ENCODE measurements around the gene TLCD1.

TLCD1 gene

GRCh38 chr17:28689011-28689410 lies 37.0 kb downstream of the TLCD1 start:
- no peak for DNase-seq (ENCODE audit: low read depth in 3 of 3, low spot score in 1 of 3)

DNA sequence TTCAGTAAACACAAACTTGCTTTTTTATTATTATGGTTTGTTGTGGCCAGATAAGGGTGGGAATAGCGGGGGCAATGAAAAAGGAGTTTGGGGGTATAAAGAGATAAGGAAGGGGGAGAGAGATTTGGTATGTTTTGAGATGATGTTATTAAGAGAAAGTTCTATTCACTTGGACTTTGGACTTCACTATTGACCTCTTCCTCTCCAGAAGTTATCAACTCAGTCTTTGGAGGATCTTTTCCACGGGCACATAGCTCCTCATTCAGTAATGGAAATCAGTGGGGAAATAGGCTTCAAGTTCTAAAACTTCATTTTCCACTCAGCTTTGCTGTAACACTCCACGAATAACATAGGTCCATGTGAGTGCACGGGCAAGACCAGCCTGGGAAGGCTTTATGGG lies 37.6 kb downstream of the TLCD1 start:
- no peak for DNase-seq (ENCODE audit: low read depth in 3 of 3, low spot score in 1 of 3)

- no peak for DNase-seq (ENCODE audit: low read depth in 3 of 3, low spot score in 1 of 3)
Observed at GRCh38 chr17:28686296-28686695, 39.7 kb downstream of the TLCD1 start.

DNA sequence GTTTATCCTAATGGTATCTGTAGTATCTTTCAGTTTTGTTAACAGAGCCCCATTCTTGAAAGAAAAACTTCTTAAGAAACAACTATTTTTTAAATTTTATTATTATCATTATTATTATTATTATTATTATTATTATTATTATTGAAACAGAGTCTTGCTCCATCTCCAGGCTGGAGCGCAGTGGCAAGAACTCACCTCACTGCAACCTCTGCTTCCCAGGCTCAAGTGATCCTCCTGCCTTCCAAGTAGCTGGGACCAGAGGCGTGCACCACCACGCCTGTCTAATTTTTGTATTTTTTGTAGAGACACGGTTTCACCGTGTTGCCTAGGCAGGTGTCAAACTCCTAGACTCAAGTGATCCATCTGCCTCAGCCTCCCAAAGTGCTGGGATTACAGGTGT lies 40.7 kb downstream of the TLCD1 start:
- no peak for DNase-seq (ENCODE audit: low read depth in 3 of 3, low spot score in 1 of 3)

DNA sequence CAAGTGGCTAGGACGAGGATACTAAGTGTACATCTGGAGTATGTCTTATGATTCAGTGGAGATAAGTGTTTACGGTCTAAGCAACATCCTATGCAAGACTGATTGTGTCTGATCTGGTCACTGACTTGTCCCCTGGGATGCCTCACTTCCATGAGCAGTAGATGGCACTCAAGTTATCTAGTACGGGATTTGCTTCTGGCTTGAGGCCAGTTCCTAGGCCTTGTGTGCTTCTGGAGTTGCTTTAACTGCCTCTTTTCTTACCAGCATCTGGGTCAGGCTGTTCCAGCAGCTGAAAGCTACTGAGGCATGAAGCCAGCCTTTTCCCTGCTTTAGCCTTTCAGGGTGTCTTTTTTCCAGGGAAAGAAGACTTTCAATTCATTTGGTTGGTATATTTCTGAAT lies 41.1 kb downstream of the TLCD1 start:
- no peak for DNase-seq (ENCODE audit: low read depth in 3 of 3, low spot score in 1 of 3)

DNA sequence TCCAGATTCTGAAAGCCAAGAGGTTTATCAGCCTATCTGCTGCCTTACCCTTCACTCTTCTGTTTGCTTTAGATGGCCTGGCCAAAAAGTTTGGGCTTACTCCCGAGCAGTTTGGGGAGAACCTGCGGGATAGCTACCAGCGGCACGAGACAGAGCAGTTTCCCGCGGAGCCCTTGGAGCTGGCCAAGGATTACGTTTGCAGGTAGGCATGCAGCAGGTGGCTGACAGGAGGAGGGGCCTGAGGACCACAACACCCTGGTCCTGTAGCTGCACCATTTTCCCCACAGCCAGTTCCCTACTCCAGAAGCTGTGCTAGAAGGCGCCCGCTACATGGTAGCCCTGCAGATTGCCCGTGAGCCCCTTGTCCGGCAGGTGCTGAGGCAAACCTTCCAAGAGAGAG lies 43.4 kb downstream of the TLCD1 start:
- no peak for DNase-seq (ENCODE audit: low read depth in 3 of 3, low spot score in 1 of 3)

- no peak for DNase-seq (ENCODE audit: low read depth in 3 of 3, low spot score in 1 of 3)
Observed at GRCh38 chr17:28675980-28676379, 50.1 kb downstream of the TLCD1 start.

- DNase-seq (ENCODE audit: low read depth in 3 of 3, low spot score in 1 of 3), result no peak
Observed at GRCh38 chr17:28675490-28675889, 50.5 kb downstream of the TLCD1 start.

Data from stimulated activated CD4-positive, alpha-beta T cell treated with anti-CD3 and anti-CD28 coated beads, TNF-alpha, amount 100 ng/mL, for 1 hour (primary cell).